NCI-H446 treated with DMSO at 0.1 percent for 48 hours (cell line): Measurements from ENCODE around the gene TRIM24.
"Not testable (repeated sequence)": the region's sequence is repeated elsewhere in the genome, so short reads cannot be mapped to it uniquely, and the experiment has no call there.

Experiments
- DNase-seq: peaks from one replicate; lab custom pipeline; 2025; lab: John Stamatoyannopoulos, UW

The TRIM24 gene

GRCh38 chr7:138495485-138495884 is 35.4 kb downstream of the TRIM24 start:
- DNase-seq, result no peak

- DNase-seq, result no peak
These were observed 39.3 kb downstream of the TRIM24 start for GRCh38 chr7:138499340-138499739.

DNA sequence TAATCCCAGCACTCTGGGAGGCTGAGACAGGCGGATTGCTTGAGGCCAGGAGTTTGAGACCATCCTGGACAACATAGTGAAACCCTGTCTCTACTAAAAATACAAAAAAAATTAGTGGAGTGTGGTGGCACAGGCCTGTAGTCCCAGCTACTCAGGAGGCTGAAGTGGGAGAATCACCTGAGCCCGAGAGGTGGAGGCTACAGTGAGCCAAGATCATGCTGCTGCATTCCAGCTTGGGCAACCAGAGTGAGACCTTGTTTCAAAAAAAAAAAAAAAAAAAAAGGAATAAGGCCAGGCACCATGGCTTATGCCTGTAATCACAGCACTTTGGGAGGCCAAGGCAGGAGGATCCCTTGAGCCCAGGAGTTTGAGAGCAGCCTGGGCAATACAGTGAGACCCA is 40.2 kb downstream of the TRIM24 start:
- not testable (repeated sequence) for DNase-seq

DNA sequence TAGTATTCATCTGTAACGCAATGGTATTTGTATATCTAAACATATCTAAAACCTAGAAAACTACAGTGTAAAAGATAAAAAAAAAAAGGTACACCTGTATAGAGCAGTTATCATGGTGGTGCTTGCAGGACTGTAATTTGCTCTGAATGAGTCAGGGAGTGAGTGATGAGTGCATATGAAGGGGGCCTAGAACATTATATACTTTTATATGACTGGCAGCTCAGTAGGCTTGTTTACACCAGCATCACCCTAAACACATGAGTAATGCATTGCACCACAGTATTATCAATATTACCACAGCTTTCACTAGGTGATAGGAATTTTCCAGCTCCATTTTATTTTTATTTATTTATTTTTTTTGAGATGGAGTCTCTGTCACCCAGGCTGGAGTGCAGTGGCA is 40.8 kb downstream of the TRIM24 start:
- DNase-seq, result no peak

- DNase-seq, result no peak
These were observed 42.1 kb downstream of the TRIM24 start for GRCh38 chr7:138502023-138502767.

DNA sequence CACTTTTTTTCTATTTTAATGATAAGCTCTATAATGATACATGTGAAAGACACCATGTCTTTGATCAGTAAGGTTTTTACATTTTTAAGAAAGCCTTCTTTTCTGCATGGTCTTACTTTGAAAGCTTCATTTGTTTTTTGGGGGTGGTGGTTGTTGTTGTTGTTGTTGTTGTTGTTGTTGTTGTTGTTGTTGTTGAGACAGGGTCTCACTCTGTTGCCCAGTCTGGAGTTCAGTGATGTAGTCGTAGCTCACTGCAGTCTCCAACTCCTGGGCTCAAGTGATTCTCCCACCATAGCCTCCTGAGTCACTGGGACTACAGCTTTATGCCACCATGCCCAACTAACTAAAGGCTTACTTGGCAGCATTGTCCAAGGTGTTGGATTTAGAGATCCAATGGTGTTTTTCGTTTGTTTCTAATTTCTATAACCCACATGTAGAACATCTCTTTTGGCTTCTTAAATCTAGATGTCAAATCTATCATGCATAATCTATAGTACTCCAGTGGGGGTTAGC is 45.4 kb downstream of the TRIM24 start:
- no peak for DNase-seq

DNA sequence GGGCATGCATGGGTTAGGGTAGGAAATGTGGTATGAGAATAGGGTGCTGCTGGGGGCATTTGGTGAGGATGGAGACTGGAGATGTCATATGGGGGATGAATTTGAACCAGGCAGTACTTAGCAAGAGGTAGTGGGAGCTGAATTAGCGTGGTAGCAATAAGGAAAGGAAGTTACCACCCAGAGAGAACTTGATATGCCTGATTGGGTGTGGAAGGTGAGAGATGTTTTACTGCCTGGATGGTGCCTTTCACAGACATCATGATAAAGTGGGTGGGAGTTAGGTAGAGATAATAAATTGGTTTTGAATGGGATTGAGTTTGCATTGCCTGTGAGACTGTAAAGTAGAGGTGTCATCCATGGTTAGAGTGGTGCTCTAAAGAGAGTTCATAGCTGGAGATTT is 46.7 kb downstream of the TRIM24 start:
- no peak for DNase-seq

DNA sequence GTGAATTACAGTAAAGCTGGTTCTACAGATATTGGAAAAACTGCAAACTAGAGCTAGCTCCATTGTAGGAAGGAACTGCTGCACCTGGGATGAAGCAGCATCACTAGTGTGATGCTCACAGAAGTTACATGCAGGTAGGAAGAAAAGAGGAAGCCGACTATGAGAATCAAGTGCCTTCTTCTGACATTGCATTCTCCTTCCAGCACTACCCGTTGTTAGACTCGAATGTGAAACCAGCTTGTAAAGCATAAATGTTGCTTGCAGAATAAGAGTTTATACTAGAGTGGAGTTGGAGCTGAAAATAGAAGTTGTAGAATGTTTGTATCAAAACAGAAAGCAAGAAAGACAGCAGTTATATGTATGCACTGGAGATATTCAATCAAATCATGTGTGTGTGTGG is 49.9 kb downstream of the TRIM24 start:
- no peak for DNase-seq

DNA sequence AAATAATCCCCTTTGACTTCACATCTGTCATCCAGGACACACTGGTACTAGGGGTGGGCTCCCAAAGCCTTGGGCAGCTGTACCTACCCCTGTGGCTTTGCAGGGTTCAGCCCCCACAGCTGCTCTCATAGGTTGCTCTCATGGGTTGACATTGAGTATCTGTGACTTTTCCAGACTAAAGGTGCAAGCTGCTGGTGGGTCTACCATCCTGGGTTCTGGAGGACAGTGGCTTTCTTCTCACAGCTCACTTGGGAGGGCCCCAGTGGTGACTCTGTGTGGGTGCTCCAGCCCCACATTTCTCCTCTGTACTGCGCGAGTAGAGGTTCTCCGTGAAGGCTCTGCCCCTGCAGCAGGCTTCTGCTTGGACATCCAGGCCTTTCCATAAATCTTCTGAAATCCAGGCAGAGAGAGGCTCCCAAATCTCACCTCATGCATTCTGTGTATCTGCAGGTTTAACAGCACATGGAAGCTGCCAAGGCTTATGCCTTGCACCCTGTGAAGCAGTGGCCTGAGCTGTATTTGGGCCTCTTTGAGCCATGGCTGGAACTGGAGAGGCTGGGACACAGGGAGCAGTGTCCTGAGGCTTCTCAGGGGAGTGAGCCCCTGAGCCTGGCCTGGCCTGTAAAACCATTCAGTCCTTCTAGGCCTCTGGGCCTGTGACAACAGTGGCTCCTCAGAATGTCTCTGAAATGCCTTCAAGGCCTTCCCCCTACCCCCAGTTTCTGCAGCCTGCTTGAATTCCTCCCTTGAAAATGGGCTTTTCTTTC is 52.2 kb downstream of the TRIM24 start:
- no peak for DNase-seq

DNA sequence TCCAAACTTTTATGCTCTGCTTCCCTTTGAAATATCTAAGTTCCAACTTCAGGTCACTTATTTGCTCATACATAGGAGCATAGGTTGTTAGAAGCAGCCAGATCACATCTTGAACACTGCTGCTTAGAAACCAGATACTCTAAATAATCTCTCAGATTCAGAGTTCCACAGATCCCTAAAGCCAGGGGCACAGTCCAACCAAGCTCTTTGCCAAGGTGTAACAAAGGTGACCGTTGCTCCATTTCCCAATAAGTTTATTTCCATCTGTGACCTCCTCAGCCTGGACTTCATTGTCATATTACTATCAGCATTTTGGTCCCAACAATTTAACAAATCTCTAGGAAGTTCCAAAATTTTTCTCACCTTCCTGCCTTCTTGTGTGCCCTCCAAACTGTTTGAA is 52.8 kb downstream of the TRIM24 start:
- no peak for DNase-seq

GRCh38 chr7:138513344-138513871 is 53.3 kb downstream of the TRIM24 start:
- no peak for DNase-seq

- no peak for DNase-seq
These were observed 54.0 kb downstream of the TRIM24 start for GRCh38 chr7:138514044-138514443.

- no peak for DNase-seq
These were observed 55.0 kb downstream of the TRIM24 start for GRCh38 chr7:138515001-138515528.

DNA sequence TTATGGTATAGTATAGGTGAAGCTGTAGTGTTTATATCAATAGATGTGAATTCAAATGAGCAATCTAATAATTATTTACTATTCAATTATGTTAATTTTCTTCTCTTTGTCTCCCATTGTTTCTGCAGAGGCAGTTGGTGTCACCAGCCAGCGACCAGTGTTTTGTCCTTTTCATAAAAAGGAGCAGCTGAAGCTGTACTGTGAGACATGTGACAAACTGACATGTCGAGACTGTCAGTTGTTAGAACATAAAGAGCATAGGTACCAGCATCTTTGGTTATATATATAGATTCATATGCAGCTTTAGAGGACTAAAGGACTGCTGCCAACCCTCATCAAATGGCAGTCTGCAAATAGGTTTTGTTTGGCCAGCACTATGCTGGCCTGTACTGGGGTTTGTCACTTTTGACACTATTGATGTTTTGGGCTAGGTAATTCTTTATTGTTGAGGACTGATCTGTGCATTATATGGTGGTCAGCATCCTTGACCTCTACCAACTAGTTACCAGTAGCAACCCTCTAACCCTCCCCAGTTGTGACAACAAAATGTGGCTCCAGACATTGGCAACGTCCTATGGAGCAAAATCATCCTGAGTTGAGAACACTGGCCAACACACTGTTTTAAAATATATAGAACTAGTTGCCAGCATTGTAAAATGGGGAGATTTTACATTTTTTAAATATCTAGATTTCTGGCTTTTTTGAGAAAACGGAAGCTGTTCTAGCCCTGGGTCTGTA is 59.2 kb downstream of the TRIM24 start:
- no peak for DNase-seq

DNA sequence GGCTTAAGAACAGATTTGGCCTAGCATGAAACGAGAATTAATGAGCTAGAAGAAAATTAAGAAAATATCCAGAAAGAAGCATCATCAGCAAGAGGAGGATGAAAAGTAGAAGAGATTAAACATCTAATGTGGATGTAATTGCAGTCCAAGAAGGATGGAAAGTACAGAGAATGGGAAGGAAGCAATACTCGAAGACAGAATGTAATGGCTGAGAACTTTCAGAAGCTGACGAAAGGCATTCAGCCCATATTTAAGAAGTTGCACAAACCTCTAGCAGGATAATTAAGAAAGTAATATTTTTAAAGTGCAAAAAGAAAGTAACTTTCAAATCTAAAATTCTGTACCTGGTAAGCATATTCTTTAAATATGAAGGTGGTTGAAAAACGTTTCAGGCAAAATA is 60.7 kb downstream of the TRIM24 start:
- DNase-seq, result no peak

DNA sequence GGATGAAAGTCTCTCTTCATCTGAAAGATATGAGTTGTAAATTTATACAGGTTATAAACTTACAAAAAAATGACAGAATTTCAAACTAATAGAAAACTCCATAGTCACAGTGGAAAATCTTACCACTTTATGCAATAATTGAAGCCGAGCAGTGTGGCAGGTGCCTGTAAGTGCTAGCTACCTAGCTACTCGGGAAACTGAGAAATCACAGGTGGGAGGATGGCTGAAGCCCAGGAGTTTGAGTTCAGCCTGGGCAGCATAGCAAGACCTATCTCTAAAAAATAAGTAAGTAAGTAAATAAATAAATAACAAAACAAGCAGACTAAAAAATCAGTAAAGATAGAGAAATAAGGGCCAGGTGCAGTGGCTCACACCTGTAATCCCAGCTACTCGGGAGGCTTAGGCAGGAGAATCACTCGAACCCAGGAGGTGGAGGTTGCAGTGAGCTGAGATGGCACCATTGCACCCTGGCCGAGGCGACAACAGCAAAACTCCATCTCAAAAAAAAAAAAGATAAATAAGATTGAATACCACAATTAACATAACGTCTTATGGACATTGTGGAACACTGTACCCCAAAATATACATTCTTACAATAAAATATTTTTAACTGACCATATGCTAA is 61.9 kb downstream of the TRIM24 start:
- no peak for DNase-seq

GRCh38 chr7:138524259-138524658 is 64.2 kb downstream of the TRIM24 start:
- no peak for DNase-seq

GRCh38 chr7:138525757-138526156 is 65.7 kb downstream of the TRIM24 start:
- no peak for DNase-seq

DNA sequence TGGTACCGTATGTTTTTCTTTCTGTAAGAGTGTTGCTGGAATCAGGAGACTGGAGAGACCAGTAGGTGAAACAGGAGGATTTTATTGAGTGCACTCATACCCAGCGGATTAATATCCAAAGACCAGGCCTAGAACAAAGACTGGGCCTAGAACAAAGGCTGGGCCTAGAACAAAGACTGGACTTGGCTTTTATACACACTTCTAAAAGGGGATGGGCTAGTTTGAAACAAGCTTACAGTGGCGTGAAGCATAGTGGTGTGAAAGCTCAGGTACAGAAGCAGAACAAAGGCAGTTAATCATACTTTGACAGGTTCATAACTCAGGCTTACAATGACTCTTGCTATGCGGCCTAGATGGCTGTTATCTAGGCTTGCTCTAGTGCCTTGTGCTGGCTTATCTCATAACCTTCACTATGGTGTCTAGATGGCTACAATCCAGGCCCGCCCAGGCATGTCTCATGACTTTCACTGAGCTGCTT is 67.7 kb downstream of the TRIM24 start:
- DNase-seq, result no peak

- not testable (repeated sequence) for DNase-seq
These were observed 76.8 kb downstream of the TRIM24 start for GRCh38 chr7:138536833-138537232.

GRCh38 chr7:138538518-138538917 is 78.5 kb downstream of the TRIM24 start:
- no peak for DNase-seq
